AG04450 (cell line): ENCODE measurements around the gene PRDM10. TPM values are rescaled to one million over a fixed set of nuclear protein-coding genes. Genes with fewer than 3 reads are reported as not detected.

Source experiments
- CTCF ChIA-PET: fragments of 300-600, 350-600 bp; formaldehyde crosslinking; extraction: SDS; loops from one replicate; lab custom pipeline; 2022; ENCODE audit warnings: antibody characterized with exemption, inconsistent platforms; lab: Charles Lee
- POLR2A ChIA-PET: fragments of 350-600 bp; formaldehyde crosslinking; extraction: SDS; loops from one replicate; lab custom pipeline; 2021; ENCODE audit warnings: antibody characterized with exemption, inconsistent platforms; lab: Yijun Ruan, JAX
- DNase-seq: peaks from one replicate; pipeline ENCODE4 v3.0.0-alpha.2; 2011; ENCODE audit warnings: low read depth, low spot score
- H3K27ac ChIP-seq: one replicate; pipeline ENCODE4 v1.5.1; 2012; ENCODE audit warnings: low read depth, low read length, control low read depth
- H3K27me3 ChIP-seq: one replicate; pipeline ENCODE4 v1.6.0; 2012; ENCODE audit warnings: low read length; ENCODE audit not compliant: control insufficient read depth, insufficient read depth
- H3K4me3 ChIP-seq: 2 replicates; pipeline ENCODE4 v1.5.1; 2011; ENCODE audit warnings: mild to moderate bottlenecking, low read depth, low read length, control low read depth
- H3K9me3 ChIP-seq: 2 replicates; pipeline ENCODE4 v1.5.1; 2012; ENCODE audit warnings: low read length; ENCODE audit not compliant: control insufficient read depth, insufficient read depth
- CTCF ChIP-seq: IDR thresholded peaks from 2 replicates; pipeline ENCODE4 v1.5.1; 2011; ENCODE audit warnings: low read depth, low read length, control low read depth, inconsistent platforms
- polyA plus RNA-seq: library from polyadenylated mRNA; depleted of rRNA; stranded (reverse); fragments of >200 nt; gene quantifications from 2 replicates; pipeline ENCODE4 v1.2.3, GENCODE V29; 2011

The PRDM10 gene
- polyA plus RNA-seq, 1 experiment, result 3.9 TPM

GRCh38 chr11:129985823-129986222 is 16.8 kb downstream of the PRDM10 start:
- TF ChIP-seq CTCF, result no peak
- Histone ChIP-seq H3K9me3 (no peaks in the 10 kb centered on the region; the same call in 1 of the 2 replicates), H3K27ac (no peak overlapping the region), H3K4me3 (no peak overlapping the region), H3K27me3 (no peaks in the 10 kb centered on the region)
- DNase-seq, result no peak
- CTCF ChIA-PET, result no interaction called here
- POLR2A ChIA-PET, result no interaction called here

- TF ChIP-seq CTCF, result no peak
- CTCF ChIA-PET, result interaction anchor here (0.9 kb wide), 1 partner anchor 153 kb away, joined by 5 read pairs; no protein-coding TSS in a partner anchor
- Histone ChIP-seq H3K9me3 (no peaks in the 10 kb centered on the region), H3K27me3 (no peaks in the 10 kb centered on the region), H3K4me3 (no peak overlapping the region), H3K27ac (no peak overlapping the region)
- POLR2A ChIA-PET, result no interaction called here
- no peak for DNase-seq
Measured at GRCh38 chr11:129980086-129980485, 22.5 kb downstream of the PRDM10 start.

GRCh38 chr11:129979046-129979605 is 23.5 kb downstream of the PRDM10 start:
- CTCF ChIA-PET, result no interaction called here
- Histone ChIP-seq H3K4me3 (no peak overlapping the region), H3K27me3 (no peaks in the 10 kb centered on the region), H3K9me3 (no peaks in the 10 kb centered on the region), H3K27ac (no peak overlapping the region)
- POLR2A ChIA-PET, result no interaction called here
- DNase-seq, result no peak
- no peak for TF ChIP-seq CTCF

- no peak for TF ChIP-seq CTCF
- no peak for DNase-seq
- no peak overlapping the region for H3K4me3 ChIP-seq
- ChIA-PET CTCF (interaction anchor here (1.0 kb wide), 1 partner anchor 153 kb away, joined by 5 read pairs; no protein-coding TSS in a partner anchor), POLR2A (interaction anchor here (1.2 to 1.6 kb wide), 2 partner anchors 12 to 24 kb away, joined by 3 to 6 read pairs; partner anchors contain the start of gene PRDM10)
- H3K27me3 ChIP-seq, result no peaks in the 10 kb centered on the region
- no peak overlapping the region for H3K27ac ChIP-seq
- H3K9me3 ChIP-seq, result no peaks in the 10 kb centered on the region
Measured at GRCh38 chr11:129978447-129978846, 24.2 kb downstream of the PRDM10 start.

- H3K9me3 ChIP-seq, result no peaks in the 10 kb centered on the region
- H3K4me3 ChIP-seq, result no peak overlapping the region
- no peaks in the 10 kb centered on the region for H3K27me3 ChIP-seq
- ChIA-PET CTCF (interaction anchor here (0.9 kb wide), 1 partner anchor 156 kb away, joined by 5 read pairs; no protein-coding TSS in a partner anchor), POLR2A (no interaction called here)
- no peak overlapping the region for H3K27ac ChIP-seq
- TF ChIP-seq CTCF, result no peak
- DNase-seq, result no peak
Measured at GRCh38 chr11:129976328-129976727, 26.3 kb downstream of the PRDM10 start.
